Measurements from ENCODE around the gene RGS3. TPM values are rescaled to one million over a fixed set of nuclear protein-coding genes. Genes with fewer than 3 reads are reported as not detected.
"Not testable (repeated sequence)": the region's sequence is repeated elsewhere in the genome, so short reads cannot be mapped to it uniquely, and the experiment has no call there.

The RGS3 gene
- total and polyA plus RNA-seq, 11 donors = 93.4 to 214 (median 134) TPM

GRCh38 chr9:113428062-113428615, 35.4 kb upstream of the RGS3 start:
- 80 to 100% (median 95%) methylated on average over 1 of the region's 1 CpG for WGBS, 4 donors
- H3K9me3 ChIP-seq = no peaks in the 10 kb centered on the region

GRCh38 chr9:113431191-113431590, 32.3 kb upstream of the RGS3 start:
- H3K27me3 ChIP-seq = no peaks in the 10 kb centered on the region
- DNase-seq = no peak
- TF ChIP-seq POLR2A (IDR thresholded peaks at IDR 0.05) = no peak
- no peak for TF ChIP-seq CTCF (IDR thresholded peaks at IDR 0.05)
- H3K9me3 ChIP-seq = no peaks in the 10 kb centered on the region
- no peaks in the 10 kb centered on the region for H3K36me3 ChIP-seq
- H3K27ac ChIP-seq = no peak overlapping the region
- H3K4me3 ChIP-seq = no peak overlapping the region
- intact Hi-C loops (cut with DNase I) = loop anchor here in 1 of 10 donors (5.0 kb wide), 1 partner anchor 236 kb away; no protein-coding TSS in a partner anchor
- H3K4me1 ChIP-seq = peaks cover 0 to 8% (median 0%) of the 10 kb centered on the region in 12 donors
- ATAC-seq = no peak

More at GRCh38 chr9:113428062-113428615, 35.4 kb upstream of the RGS3 start:
- peaks cover 0 to 8% (median 0%) of the 10 kb centered on the region in 12 donors for H3K4me1 ChIP-seq
- no peaks in the 10 kb centered on the region for H3K36me3 ChIP-seq
- TF ChIP-seq CTCF (IDR thresholded peaks at IDR 0.05) (no peak), POLR2A (IDR thresholded peaks at IDR 0.05) (no peak)
- no peak overlapping the region for H3K4me3 ChIP-seq
- DNase-seq (no peak), ATAC-seq (no peak)
- H3K27ac ChIP-seq = peak overlapping the region in 1 of 12 donors; percentile 17
- no peaks in the 10 kb centered on the region for H3K27me3 ChIP-seq
- intact Hi-C loops (cut with DNase I) = loop anchor here in 3 of 10 donors (10.0 kb wide), 1 partner anchor 237 kb away; no protein-coding TSS in a partner anchor

- Histone ChIP-seq H3K4me1 (no peaks in the 10 kb centered on the region), H3K27me3 (no peaks in the 10 kb centered on the region), H3K36me3 (no peaks in the 10 kb centered on the region), H3K4me3 (no peak overlapping the region), H3K9me3 (no peaks in the 10 kb centered on the region), H3K27ac (no peak overlapping the region)
- intact Hi-C loops (cut with DNase I) = no loop called here
- DNase-seq (no peak), ATAC-seq (no peak)
- TF ChIP-seq POLR2A (IDR thresholded peaks at IDR 0.05) (no peak), CTCF (IDR thresholded peaks at IDR 0.05) (no peak)
- WGBS, 4 donors = 74 to 83% (median 79%) methylated on average over 4 of the region's 4 CpGs
Measured at GRCh38 chr9:113436728-113437515, 26.6 kb upstream of the RGS3 start.

- H3K36me3 ChIP-seq; H3K4me1 ChIP-seq; H3K9me3 ChIP-seq; DNase-seq; intact Hi-C loops (cut with DNase I); ATAC-seq; H3K27me3 ChIP-seq; H3K4me3 ChIP-seq; H3K27ac ChIP-seq: not testable (repeated sequence)
- 88 to 98% (median 95%) methylated on average over 1 of the region's 1 CpG for WGBS, 4 donors
Measured at GRCh38 chr9:113437716-113438115, 25.8 kb upstream of the RGS3 start.
